CD1c-positive myeloid dendritic cell (primary cell): ENCODE data around the gene SLIT3.

Experiments used
- DNase-seq: peaks from one replicate; pipeline ENCODE4 v3.0.0-alpha.2; 2016; ENCODE audit errors: extremely low spot score

The SLIT3 gene

GRCh38 chr5:169300468-169301385 lies at the start of gene SLIT3:
Gene SLIT3 (minus strand): TSS chr5:169301139. CDS start chr5:169300709, 430 bp downstream.
- DNase-seq: no peak

- no peak for DNase-seq
Measured at GRCh38 chr5:169350016-169350415, 49.1 kb upstream of the SLIT3 start.

- no peak for DNase-seq
Measured at GRCh38 chr5:169347786-169348185, 46.8 kb upstream of the SLIT3 start.

GRCh38 chr5:169344629-169345028 lies 43.7 kb upstream of the SLIT3 start:
- no peak for DNase-seq

- no peak for DNase-seq
Measured at GRCh38 chr5:169343766-169344165, 42.8 kb upstream of the SLIT3 start.

- no peak for DNase-seq
Measured at GRCh38 chr5:169341556-169341955, 40.6 kb upstream of the SLIT3 start.

- no peak for DNase-seq
Measured at GRCh38 chr5:169339869-169340268, 38.9 kb upstream of the SLIT3 start.

- DNase-seq: no peak
Measured at GRCh38 chr5:169336242-169336641, 35.3 kb upstream of the SLIT3 start.

- DNase-seq: no peak
Measured at GRCh38 chr5:169335806-169336205, 34.9 kb upstream of the SLIT3 start.

- no peak for DNase-seq
Measured at GRCh38 chr5:169333518-169333917, 32.6 kb upstream of the SLIT3 start.

GRCh38 chr5:169331292-169331852 lies 30.4 kb upstream of the SLIT3 start:
- no peak for DNase-seq

- no peak for DNase-seq
Measured at GRCh38 chr5:169328401-169328800, 27.5 kb upstream of the SLIT3 start.

- no peak for DNase-seq
Measured at GRCh38 chr5:169325273-169325672, 24.3 kb upstream of the SLIT3 start.

GRCh38 chr5:169318556-169318955 lies 17.6 kb upstream of the SLIT3 start:
- DNase-seq: no peak

GRCh38 chr5:169307646-169308045 lies 6.7 kb upstream of the SLIT3 start:
- DNase-seq: no peak

GRCh38 chr5:169305366-169305765 lies 4.4 kb upstream of the SLIT3 start:
- no peak for DNase-seq

GRCh38 chr5:169304175-169304574 lies 3.2 kb upstream of the SLIT3 start:
- no peak for DNase-seq

GRCh38 chr5:169303119-169303515 lies 2.2 kb upstream of the SLIT3 start:
- DNase-seq: no peak

- DNase-seq: peak; percentile 66
Measured at GRCh38 chr5:169302491-169303118, 1.7 kb upstream of the SLIT3 start.

GRCh38 chr5:169301986-169302385 lies 1.0 kb upstream of the SLIT3 start:
- no peak for DNase-seq

- no peak for DNase-seq
Measured at GRCh38 chr5:169301386-169301934, 521 bp upstream of the SLIT3 start.

- no peak for DNase-seq
Measured at GRCh38 chr5:169299663-169300467, 1.1 kb downstream of the SLIT3 start.
